GM19468 (cell line): ENCODE measurements around the gene TOP3B.
"Not testable (repeated sequence)": the region's sequence is repeated elsewhere in the genome, so short reads cannot be mapped to it uniquely, and the experiment has no call there.

Experiments used
- ATAC-seq: cut with Tn5 transposase; IDR thresholded peaks from one replicate; pipeline ENCODE4 v1.9.1; 2021; ENCODE audit warnings: mild to moderate bottlenecking, moderate library complexity, moderate number of reproducible peaks; ENCODE audit not compliant: unreplicated experiment; ENCODE audit errors: extremely low read depth

The TOP3B gene

GRCh38 chr22:21914033-21914642 is 68.4 kb downstream of the TOP3B start:
- ATAC-seq, result not testable (repeated sequence)

DNA sequence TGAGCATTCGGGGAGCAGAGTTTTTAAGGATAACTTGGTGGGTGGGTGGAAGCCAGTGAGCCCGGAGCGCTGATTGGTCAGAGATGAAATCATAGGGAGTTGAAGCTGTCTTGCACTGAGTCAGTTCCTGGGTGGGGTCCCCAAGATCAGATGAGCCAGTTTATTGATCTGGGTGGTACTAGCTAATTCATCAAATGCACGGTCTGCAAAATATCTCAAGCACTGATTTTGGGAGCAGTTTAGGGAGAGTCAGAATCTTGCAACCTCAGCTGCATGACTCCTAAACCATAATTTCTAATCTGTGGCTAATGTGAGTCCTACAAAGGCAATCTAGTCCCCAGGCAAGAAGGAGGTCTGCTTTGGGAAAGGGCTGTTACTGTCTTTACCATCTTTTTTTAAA is 72.2 kb downstream of the TOP3B start:
- ATAC-seq, result not testable (repeated sequence)

DNA sequence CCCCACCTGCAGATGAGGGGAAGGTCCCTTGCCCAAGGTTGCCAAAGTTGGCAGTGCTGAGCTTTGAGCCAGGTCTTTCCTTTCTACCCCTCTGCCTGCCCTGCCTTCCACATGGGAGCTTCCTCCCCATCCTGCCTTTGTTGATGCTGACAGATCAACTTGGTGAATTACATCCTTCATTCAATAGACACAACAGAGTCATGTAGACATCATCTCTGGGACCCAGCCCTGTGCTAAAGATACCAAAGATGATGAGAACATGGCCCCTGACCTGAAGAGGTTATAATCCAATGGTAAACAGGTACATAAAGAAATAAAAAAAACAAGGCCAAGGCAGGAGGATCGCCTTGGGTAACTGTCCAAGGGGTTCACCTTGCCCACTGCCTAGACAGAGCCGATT is 72.7 kb downstream of the TOP3B start:
- ATAC-seq, result no peak

DNA sequence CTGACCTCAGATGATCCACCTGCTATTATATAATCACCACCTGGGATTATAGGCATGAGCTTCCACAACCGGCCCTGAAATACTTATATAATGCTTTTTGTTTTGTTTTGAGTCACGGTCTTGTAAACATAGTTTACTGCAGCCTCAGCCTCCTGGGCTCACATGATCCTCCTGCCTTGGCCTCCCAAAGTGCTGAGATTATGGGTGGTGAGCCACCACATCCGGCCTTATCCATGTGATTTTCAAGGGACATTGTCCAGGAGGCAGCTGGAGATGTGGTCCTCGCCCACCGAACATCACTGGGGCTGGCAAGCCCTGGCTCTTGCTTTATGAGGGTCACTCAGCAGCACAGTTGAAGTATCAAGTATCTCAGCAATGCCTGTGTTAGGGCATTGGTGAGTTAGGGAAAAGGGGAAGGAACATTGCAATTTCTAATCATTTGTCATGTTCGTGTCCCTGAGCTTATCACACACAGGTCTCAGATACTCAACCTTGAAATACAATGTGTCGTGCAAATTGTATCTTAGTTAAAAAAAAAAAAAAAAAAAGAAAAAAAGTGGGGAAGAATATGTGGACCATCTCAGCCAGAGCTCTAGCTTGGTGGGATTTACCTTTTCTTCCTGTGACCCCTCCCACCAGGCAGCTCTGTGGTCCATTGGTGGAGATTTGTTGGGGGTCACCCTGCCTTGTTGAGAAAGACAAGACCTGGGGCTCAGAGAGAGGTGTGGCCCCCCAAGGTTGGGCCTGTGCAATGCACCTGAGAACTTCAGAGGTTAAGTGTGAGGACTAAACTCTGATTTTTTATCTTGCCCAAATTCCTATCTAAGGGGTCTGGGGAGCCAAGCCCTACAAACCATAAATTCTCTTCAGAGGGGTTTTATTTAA is 74.7 kb downstream of the TOP3B start:
- no peak for ATAC-seq
